Stimulated activated CD8-positive, alpha-beta memory T cell treated with anti-CD3 and anti-CD28 coated beads, Interleukin-4, amount 100 ng/mL, for 4 hours (primary cell): Measurements from ENCODE around the gene SHROOM2.
"Not testable (repeated sequence)": the region's sequence is repeated elsewhere in the genome, so short reads cannot be mapped to it uniquely, and the experiment has no call there.

Experiments
- DNase-seq, 2 donors: peaks; one replicate each; pipeline ENCODE4 v3.0.0-alpha.2; 2020; ENCODE audit warnings: low read depth in 2 of 2, low spot score in 1 of 2

The SHROOM2 gene, protein sequence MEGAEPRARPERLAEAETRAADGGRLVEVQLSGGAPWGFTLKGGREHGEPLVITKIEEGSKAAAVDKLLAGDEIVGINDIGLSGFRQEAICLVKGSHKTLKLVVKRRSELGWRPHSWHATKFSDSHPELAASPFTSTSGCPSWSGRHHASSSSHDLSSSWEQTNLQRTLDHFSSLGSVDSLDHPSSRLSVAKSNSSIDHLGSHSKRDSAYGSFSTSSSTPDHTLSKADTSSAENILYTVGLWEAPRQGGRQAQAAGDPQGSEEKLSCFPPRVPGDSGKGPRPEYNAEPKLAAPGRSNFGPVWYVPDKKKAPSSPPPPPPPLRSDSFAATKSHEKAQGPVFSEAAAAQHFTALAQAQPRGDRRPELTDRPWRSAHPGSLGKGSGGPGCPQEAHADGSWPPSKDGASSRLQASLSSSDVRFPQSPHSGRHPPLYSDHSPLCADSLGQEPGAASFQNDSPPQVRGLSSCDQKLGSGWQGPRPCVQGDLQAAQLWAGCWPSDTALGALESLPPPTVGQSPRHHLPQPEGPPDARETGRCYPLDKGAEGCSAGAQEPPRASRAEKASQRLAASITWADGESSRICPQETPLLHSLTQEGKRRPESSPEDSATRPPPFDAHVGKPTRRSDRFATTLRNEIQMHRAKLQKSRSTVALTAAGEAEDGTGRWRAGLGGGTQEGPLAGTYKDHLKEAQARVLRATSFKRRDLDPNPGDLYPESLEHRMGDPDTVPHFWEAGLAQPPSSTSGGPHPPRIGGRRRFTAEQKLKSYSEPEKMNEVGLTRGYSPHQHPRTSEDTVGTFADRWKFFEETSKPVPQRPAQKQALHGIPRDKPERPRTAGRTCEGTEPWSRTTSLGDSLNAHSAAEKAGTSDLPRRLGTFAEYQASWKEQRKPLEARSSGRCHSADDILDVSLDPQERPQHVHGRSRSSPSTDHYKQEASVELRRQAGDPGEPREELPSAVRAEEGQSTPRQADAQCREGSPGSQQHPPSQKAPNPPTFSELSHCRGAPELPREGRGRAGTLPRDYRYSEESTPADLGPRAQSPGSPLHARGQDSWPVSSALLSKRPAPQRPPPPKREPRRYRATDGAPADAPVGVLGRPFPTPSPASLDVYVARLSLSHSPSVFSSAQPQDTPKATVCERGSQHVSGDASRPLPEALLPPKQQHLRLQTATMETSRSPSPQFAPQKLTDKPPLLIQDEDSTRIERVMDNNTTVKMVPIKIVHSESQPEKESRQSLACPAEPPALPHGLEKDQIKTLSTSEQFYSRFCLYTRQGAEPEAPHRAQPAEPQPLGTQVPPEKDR (N-terminal part only)

DNA sequence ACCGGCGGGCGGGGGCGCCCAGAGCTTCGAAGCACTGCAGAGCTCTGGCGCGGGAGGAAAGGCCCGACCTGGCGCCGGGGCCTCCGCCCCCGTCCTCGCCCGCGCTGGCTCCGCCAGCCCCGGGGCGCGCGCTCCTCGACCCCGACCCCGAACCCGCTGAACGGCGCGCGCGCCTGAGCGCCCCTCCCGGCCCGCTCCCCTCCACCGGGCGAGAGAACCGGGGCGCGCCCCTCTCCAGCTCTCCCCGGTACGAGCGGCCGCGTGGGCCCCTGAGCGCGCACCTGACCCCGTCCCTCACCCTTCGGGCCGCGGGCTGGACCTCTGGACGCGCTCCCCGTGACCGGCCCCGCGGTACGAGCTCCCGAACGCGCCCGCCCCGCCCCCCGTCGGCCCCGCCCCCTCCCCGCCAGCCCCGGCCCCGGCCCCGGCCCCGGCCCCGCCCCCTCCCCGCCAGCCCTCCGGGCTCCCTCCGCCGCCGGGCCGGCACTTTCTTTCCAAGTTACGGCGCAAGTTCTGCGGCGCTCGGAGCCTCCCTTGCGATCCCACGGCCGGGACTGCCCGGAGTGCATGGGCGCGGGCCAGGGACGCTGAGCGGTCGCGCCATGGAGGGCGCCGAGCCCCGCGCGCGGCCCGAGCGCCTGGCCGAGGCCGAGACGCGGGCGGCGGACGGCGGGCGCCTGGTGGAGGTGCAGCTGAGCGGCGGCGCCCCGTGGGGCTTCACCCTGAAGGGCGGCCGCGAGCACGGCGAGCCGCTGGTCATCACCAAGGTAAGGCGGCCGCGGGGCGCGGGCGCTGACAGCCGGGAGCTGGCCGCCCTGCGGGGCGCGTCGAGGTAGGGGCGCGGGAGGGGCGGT is at the start of gene SHROOM2:
TSS of gene SHROOM2 (plus strand) at position 486 of the 854 bp plus-strand sequence. CDS start at position 603, 117 bp downstream.
- no peak for DNase-seq

DNA sequence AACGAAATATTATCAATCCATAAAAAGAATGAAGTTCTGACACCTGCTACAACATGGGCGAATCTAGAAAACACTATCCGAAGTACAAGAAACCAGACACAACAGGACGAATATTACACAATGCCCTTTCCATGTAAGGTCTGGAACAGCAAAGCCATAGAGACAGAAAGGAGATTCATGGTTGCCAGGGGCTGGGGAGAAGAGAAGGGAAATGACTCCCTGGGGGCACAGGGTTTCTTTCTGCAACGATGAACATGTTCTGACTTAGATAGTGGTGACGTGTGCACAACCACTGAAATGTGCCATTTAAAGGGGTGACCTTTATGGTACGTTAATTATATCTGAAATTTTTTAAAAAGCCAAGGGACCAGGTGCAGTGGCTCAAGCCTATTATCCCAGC is 48.9 kb upstream of the SHROOM2 start:
- no peak for DNase-seq

DNA sequence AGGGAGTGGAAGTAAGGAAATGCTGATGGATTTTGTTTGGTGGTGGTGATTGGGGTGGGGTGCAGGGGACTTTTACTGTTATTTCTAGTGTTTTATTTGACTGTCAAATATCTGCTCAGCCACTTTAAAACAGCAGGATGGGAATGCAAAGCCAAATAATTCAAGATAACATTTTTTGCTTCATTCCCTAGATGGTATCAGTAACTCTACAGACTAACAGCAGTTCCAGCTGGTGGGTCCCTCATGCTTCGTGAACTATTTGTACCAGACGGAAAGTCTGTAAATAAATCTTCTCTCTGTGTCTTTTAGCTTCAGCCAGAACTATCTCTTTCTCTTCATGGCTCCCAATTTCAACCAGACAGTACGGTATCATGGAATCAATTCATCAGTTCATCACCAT is 48.1 kb upstream of the SHROOM2 start:
- no peak for DNase-seq

DNA sequence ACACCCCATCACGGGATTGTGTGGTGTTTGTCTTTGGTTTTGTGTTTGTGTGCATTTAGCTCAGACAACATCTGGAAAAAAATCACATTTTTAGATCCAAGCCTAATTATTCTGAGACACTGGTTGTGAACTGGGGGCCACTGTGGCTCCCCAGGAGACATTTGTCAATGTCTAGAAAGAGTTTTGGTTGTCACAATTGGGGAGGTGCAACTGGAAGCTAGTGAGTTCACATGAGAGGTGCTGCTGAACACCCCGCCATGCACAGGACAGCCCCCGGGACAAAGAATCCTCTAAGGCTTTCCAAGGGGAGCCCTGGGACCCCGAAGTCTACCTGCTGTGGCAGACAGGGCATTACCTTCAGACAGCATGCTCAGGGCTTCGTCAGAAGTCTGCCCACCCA is 47.1 kb upstream of the SHROOM2 start:
- no peak for DNase-seq

DNA sequence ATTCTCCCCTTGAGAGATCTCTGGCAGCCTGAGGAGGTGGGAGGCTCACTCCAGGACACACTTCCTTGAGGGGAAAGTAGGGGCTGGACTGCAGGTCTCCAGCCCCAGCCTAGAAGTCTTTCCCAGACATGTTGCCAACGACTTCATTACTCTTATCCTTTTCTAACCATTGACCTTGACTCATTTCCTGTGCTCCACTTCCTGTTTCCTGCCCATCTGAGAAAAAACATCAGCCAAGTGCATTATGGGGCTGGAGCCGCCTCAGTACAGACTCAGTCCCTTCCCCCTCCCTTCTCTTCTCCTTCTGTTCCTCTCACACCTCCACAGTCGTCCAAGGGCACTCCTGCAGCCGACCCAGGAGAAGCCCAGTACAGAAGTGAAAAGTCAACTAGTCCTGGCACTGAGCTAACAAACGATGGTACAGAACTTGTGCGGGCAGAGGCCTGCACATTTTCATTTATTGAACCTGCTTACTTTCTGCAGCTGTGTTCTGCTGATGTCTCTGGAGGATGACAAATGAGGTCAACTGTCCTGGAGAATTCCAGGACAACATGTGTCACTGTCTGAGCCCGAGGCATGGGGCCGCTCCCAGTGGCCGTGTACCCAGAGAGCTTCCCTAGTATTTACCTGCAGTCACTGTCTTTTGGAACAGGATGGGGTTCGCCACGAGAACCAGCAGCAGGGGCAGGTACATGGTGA is 40.7 kb upstream of the SHROOM2 start:
- DNase-seq, result no peak

DNA sequence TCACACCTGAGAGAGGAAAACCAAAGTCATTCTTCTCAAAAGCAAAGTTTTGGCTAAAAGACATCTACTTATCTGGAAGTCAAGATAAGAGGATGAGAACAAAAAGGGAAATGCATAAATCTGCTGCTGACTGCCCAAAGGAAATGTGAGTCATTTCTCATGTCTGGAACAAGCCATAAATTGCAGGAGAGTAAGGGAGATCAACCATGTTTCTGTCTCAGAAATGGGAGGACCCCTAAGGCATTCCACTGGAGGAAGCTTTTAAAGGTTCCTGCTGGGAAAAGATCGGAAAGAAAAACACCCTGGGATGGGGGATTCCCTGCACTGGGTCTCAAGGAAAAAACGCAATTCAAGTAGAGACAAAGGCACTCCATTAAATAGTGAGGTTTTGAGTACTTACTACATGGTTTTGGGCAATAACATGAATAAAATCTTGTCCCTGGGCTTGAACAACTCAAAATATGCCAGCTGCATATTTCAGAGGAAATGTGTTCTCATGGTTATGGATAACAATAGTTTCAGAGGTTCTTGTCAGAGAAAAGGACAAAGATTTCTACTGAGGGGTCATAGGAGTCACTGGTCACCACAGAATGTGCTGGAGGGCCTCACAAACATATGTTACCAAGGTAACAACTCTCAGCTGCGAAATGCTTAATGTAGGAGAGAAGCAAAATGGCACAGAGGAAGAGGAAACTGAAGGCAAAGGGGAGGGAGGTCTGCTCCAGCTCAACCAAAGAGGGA is 39.9 kb upstream of the SHROOM2 start:
- DNase-seq, result no peak

DNA sequence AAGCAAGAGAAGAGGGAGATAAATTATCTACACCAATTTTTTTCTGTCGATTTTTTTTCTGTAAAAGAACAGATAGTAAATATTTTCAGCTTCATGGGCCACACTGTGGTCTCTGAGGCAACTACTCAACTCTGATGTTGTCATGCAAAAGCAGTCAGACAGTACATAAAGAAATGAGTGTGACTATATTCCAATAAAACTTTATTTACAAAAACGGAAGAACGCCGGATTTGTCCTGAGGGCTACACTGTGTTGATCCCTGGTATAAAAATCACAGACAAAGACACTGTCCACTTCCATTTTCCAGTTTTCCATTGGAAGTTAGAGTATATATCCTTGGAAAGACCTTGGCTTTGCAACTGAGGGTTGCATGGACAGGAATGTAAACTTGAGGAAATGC is 38.6 kb upstream of the SHROOM2 start:
- DNase-seq, result no peak

DNA sequence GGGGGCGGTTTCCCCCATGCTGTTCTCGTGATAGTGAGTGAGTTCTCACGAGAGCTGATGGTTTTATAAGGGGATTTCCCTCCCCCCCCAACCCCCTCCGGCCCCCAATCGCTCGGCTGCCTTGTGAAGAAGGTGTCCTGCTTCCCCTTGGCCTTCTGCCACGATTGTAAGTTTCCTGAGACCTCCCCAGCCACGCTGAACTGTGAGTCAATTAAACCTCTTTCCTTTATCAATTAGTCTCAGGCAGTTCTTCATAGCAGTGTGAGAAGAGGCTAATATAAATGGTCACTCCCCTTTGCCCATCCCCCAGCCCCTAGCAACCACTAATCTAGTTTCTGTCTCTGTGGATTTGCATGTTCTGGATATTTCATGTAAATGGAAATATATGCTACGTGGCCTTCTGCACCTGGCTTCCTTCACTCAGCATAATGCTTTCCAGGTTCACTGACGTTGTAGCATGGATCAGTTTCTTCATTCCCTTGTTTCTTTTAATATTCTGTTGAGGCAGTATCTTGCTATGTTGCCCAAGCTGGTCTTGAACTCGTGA is 37.0 kb upstream of the SHROOM2 start:
- DNase-seq, result no peak

DNA sequence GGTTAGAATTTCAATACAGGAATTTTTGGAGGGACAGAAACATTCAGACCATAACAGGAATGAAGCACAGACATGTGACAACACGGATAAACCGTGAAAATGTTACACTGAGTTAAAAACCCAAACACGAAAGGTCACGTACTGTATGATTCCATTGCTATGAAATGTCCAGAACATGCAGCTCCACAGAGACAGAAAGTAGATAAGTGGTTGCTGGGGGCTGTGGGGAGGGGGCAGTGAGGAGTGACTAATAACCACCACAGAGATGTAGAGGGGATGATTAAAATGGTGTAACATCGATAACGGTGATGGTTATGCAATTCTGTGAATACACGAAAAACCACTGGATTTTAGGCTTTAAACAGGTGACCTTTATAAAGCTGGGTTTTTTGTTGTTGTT is 28.9 kb upstream of the SHROOM2 start:
- DNase-seq, result no peak

DNA sequence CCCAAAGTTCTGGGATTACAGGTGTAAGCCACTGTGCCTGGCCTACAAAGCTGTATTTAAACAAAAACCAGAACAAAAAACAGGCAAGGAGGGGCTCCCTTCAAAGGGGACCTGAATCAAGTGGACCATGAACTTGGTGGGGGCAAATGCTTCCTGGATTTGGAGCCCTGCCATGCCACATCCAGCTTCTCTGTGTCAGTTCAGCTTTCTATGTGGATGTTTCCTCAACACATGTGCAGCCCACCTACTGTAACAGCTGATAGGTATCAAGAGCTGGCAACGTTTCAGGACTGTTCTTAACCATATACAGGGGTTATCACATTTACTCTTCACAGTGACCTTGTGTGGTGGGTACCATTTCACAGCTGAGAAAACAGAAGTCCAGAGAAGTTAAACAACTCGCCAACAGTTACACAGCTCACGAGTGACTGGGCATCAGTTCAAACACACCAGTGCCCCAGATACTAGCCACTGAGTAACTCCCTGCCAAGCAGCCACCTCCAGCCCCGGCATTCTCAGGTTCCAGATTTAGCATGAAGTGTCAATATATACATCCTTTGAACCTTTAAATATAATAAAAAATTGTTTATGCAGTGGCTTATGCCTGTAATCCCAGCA is 28.1 kb upstream of the SHROOM2 start:
- no peak for DNase-seq

DNA sequence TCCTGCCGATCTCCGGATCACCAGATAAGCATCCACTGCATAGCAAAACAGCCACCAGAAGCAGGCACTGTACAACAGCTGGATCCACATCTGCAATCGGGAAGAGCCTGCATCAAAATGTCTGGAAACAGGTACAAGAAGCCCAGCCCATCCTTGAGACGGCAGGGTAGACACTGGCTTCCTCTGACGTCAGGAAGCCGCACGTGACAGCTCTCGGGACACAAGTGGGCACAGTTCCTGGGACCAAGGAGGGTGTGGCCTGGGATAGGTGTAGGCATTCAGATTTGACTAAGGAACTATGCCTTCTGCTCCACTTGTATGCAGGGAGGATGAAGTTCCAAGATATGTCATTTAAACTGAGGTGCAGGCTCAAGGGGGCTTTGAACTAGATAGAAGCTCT is 26.9 kb upstream of the SHROOM2 start:
- no peak for DNase-seq

DNA sequence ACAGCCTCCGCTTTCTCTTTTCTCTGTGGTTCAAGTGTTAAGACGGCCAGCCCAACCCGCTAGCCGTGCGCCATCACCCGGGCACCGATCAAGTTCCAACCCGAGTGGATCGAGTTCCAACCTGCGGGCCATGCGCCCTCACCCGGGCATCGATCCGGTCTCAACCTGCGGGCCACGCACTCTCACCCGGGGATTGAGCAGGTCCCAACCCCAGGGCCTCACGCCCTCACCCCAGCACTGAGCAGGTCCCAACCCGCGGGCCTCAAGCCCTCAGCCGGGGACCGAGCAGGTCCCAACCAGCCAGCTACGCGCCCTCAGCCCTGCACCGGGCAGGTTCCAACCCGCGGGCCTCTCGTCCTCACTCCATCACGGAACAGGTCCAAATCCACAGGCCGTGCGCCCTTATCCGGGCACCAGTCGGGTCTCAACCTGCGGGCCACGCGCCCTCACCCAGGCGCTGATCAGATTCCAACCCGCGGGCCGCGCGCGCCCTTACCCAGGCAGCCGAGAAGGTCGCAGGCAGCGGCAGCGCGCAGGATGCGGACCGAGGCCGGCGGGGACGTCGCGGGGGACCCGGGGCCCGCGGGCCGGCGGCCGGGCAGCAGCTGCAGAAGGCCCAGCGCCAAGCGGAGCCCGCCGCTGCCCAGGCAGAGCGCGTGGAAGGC is 21.0 kb upstream of the SHROOM2 start:
- no peak for DNase-seq

DNA sequence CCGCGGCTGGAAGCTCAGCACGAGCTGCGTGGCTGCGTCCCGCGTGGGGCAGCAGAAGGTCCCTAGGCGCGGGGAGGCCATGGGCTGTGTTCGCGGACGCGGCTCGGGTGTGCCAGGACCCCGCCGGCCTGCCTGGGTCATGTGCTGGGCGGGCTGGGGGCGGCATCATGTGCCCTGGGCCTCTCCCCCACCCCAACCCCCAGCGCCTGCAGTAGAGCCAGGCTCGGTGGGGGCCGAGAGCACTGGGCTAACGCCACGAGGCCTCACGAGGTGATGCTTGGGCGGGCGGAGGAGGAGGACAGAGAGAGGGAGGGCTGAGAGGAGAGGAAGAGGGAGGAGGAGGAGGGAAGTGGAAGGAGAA is 20.5 kb upstream of the SHROOM2 start, which contains the start of gene GPR143:
TSS of gene GPR143 (minus strand) at position 111 of the 361 bp plus-strand sequence. CDS start at position 81, 30 bp downstream.
- no peak for DNase-seq

DNA sequence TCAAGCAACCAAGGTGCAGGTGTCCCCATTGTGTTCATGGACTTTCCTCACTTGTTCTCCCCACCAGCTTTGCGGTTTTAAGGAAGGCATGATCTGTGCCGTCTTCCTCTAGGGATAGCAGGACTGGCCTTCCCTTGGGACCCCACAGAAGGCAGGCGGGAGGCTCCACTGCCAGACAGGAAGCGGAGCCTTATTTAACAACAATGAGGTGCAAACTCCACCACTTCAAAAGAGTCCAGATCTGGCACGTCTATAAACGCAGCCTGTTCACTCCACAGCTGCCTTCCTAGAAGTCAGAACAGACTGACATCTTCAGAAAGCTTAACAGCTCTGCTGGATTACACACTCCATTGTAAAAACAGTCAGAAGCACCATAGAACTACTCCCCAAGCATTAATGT is 18.9 kb upstream of the SHROOM2 start:
- DNase-seq, result no peak

DNA sequence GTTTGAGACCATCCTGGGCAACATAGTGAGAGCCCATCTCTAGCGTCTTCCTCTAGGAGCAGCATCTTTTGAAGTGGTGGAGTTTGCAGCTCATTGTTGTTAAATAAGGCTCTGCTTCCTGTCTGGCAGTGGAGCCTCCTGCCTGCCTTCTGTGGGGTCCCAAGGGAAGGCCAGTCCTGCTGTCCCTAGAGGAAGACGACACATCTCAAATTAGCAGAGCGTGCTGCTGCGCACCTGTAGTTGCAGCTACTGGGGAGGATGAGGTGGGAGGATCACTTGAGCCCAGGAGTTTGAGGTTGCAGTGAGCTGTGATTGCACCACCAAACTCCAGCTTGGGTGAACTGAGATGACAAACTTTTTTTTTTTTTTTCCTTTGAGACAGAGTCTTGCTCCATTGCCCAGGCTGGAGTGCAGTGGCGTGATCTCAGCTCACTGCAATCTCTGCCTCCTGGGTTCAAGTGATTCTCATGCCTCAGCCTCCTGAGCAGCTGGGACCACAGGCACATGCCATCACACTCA is 17.8 kb upstream of the SHROOM2 start:
- DNase-seq, result not testable (repeated sequence)

DNA sequence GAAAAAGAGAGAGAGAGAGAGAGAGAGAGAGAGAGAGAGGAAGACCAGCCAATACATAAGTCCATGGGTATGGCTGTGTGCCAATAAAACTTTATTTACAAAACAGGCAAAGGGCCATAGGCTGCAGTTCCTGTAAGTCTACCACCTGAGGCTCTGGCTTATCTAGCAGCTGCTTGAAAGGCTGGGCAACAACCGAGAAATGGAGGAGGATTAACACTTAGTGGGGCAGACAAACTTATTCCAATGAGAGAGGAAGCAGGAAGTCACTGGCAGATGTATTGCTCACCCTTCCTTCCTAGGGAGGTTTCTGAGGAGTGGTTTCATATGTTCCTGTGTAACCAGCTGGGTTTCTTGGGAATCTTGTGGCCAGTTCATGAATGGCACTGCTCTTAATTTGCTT is 15.9 kb upstream of the SHROOM2 start:
- DNase-seq, result no peak

DNA sequence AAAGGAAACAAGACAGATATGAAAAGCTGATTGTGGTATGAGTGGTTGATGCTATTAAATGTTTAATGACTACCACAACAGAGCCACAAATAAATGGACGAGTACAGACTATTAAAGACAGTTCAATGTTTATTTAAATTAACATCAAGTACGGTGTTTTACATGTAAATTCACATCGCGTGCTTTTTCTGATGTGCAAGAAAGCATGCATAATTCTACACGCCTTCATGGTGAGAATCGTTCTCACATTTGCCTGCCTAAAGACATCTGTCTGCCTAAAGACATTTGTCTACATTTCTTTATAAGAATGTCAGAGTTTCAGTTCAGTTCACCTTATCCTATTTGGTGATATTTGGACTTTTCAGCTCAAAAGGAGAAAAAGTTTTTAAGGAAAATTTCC is 13.3 kb upstream of the SHROOM2 start:
- no peak for DNase-seq

DNA sequence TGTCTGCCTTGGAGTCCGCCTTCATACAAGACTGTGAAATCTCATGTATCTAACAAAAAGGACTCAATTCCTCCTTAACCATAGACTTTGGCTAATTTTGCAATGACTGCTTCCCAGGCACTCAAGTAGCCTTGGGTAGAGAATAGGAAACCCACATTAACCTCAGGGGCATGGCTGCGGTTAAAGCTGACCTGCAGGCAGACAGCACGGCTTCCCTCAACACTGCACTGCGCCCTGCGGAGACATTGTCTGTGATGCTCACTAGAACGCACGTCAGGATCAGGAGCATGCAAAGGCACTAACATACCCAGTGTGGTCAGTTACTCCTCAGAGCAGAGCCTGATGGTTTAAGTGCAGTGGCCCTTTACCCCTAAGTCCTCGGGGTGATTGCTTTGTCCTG is 10.3 kb upstream of the SHROOM2 start:
- no peak for DNase-seq
